Breast epithelium (tissue), 3 donors: ENCODE data around the gene MACROD2.

Source experiments
- POLR2A ChIP-seq: fragments of 450-650 bp; IDR thresholded peaks from one replicate; pipeline ENCODE4 v1.6.1; 2016; ENCODE audit warnings: antibody characterized with exemption, mild to moderate bottlenecking, moderate library complexity
- POLR2AphosphoS5 ChIP-seq, 3 donors: sonication (generic); formaldehyde crosslinking; IDR thresholded peaks; one replicate each; pipeline ENCODE4 v1.6.1; 2017; ENCODE audit warnings: antibody characterized with exemption in 3 of 3

GRCh38 chr20:16062661-16063581, 2067.6 kb downstream of the MACROD2 start:
- TF ChIP-seq POLR2AphosphoS5 (IDR thresholded peaks at IDR 0.05) = no peak
- no peak for TF ChIP-seq POLR2A
